HL-60 (cell line): ENCODE data around the gene CRYBA2.

Experiments
- CTCF ChIP-seq: IDR thresholded peaks from one replicate; pipeline ENCODE4 v1.5.1; 2011; ENCODE audit warnings: low read length, control low read depth, inconsistent platforms; ENCODE audit not compliant: insufficient read depth
- POLR2AphosphoS5 ChIP-seq: IDR thresholded peaks from 2 replicates; pipeline ENCODE4 v1.6.1; 2012; ENCODE audit warnings: low read depth
- REST ChIP-seq: IDR thresholded peaks from 2 replicates; pipeline ENCODE4 v1.6.1; 2012; ENCODE audit warnings: low read depth; ENCODE audit not compliant: insufficient replicate concordance

GRCh38 chr2:219020604-219021365, 27.6 kb upstream of the CRYBA2 start:
- TF ChIP-seq CTCF (no peak), REST (no peak), POLR2AphosphoS5 (no peak)
